K562 (cell line): ENCODE data around the gene HLTF. TPM values are rescaled to one million over a fixed set of nuclear protein-coding genes. Genes with fewer than 3 reads are reported as not detected.

Experiments
- ARHGAP35 ChIP-seq: fragments of 450-650 bp; IDR thresholded peaks from 2 replicates; pipeline ENCODE4 v1.6.1; 2018; ENCODE audit not compliant: partially characterized antibody
- ARID2 ChIP-seq: fragments of 450-650 bp; IDR thresholded peaks from 2 replicates; pipeline ENCODE4 v1.6.1; 2017; ENCODE audit warnings: antibody characterized with exemption, mild to moderate bottlenecking
- BRCA1 ChIP-seq, 2 experiments: fragments of 450-650 bp in 1 of 2; sonication (generic) in 1 of 2; formaldehyde crosslinking in 1 of 2; IDR thresholded peaks; 2 replicates each; pipeline versions ENCODE4 v1.5.0 to v1.6.1; 2017 to 2020; ENCODE audit warnings: mild to moderate bottlenecking in 1 of 2, missing genetic modification reagents in 1 of 2
- CHD2 ChIP-seq: IDR thresholded peaks from 2 replicates; pipeline ENCODE4 v1.6.1; 2011; ENCODE audit warnings: low read depth, low read length
- ERF ChIP-seq: fragments of 450-650 bp; formaldehyde crosslinking; IDR thresholded peaks from 2 replicates; pipeline ENCODE4 v1.4.0; 2020; ENCODE audit warnings: mild to moderate bottlenecking, mixed read lengths
- HNRNPH1 ChIP-seq: fragments of 200-400 bp; formaldehyde crosslinking; optimal IDR thresholded peaks from 2 replicates; pipeline ENCODE3; 2017; ENCODE audit warnings: low read depth, mild to moderate bottlenecking, low read length, moderate library complexity
- KAT8 ChIP-seq: fragments of 450-650 bp; IDR thresholded peaks from 2 replicates; pipeline ENCODE4 v1.6.1; 2016; ENCODE audit warnings: low read depth, mild to moderate bottlenecking
- KDM1A ChIP-seq, 2 experiments: fragments of 450-650 bp; IDR thresholded peaks; 2 replicates each; pipeline ENCODE4 v1.6.1; 2016; ENCODE audit warnings: mild to moderate bottlenecking in 2 of 2
- LEF1 ChIP-seq: fragments of 450-650 bp; IDR thresholded peaks from 2 replicates; pipeline ENCODE4 v1.6.1; 2016; ENCODE audit warnings: mild to moderate bottlenecking
- MED1 ChIP-seq: sonication (generic); formaldehyde crosslinking; IDR thresholded peaks from 2 replicates; pipeline ENCODE4 v1.8.1; 2023; ENCODE audit warnings: missing genetic modification reagents, borderline replicate concordance
- PPARD ChIP-seq: fragments of 250-450 bp; sonication (Bioruptor Pico); IDR thresholded peaks from 2 replicates; pipeline ENCODE4 v1.8.0; 2022; ENCODE audit warnings: inconsistent platforms, mild to moderate bottlenecking, moderate library complexity
- PTBP1 ChIP-seq: fragments of 200-400 bp; formaldehyde crosslinking; IDR thresholded peaks from 2 replicates; pipeline ENCODE4 v1.6.1; 2017; ENCODE audit warnings: low read depth, low read length
- RUNX1 ChIP-seq: sonication (generic); IDR thresholded peaks from 2 replicates; pipeline ENCODE4 v1.6.1; 2016; ENCODE audit warnings: antibody characterized with exemption, low read depth
- SRSF1 ChIP-seq: fragments of 200-400 bp; formaldehyde crosslinking; IDR thresholded peaks from 2 replicates; pipeline ENCODE4 v1.6.1; 2017; ENCODE audit warnings: mild to moderate bottlenecking, low read depth, low read length, moderate library complexity
- THRAP3 ChIP-seq: fragments of 450-650 bp; IDR thresholded peaks from 2 replicates; pipeline ENCODE4 v1.6.1; 2016; ENCODE audit warnings: mild to moderate bottlenecking, inconsistent platforms, borderline replicate concordance
- U2AF2 ChIP-seq: fragments of 200-400 bp; formaldehyde crosslinking; optimal IDR thresholded peaks from 2 replicates; pipeline ENCODE3; 2017; ENCODE audit warnings: low read depth, mild to moderate bottlenecking, low read length
- ZNF197 ChIP-seq: fragments of 200-800 bp; sonication (Bioruptor generic); IDR thresholded peaks from 2 replicates; pipeline ENCODE4 v1.6.1; 2016; ENCODE audit warnings: low read depth, missing genetic modification characterization, missing compliant biosample characterization
- ZNF232 ChIP-seq: sonication (generic); formaldehyde crosslinking; IDR thresholded peaks from 2 replicates; pipeline ENCODE4 v1.8.0; 2022; ENCODE audit warnings: mild to moderate bottlenecking, missing genetic modification reagents
- ZNF561 ChIP-seq: fragments of 450-650 bp; formaldehyde crosslinking; conservative IDR thresholded peaks from 2 replicates; pipeline ENCODE4 v1.4.0; 2020; ENCODE audit warnings: mild to moderate bottlenecking, moderate library complexity
- ZNF75A ChIP-seq: fragments of 450-650 bp; formaldehyde crosslinking; IDR thresholded peaks from 2 replicates; pipeline ENCODE4 v1.4.0; 2020; ENCODE audit warnings: mild to moderate bottlenecking
- polyA plus RNA-seq, 8 experiments: library from polyadenylated mRNA; depleted of rRNA in 4 of 8; stranded (reverse) in 5 of 8; unstranded in 3 of 8; fragments of >200 nt; fragmentation: Nextera tagmentation in 2 of 8; fragmentation: Illumina TruSeq in 1 of 8; extraction: Ambion mirVana in 2 of 8; extraction: Trizol in 1 of 8; gene quantifications; 2 replicates each; pipeline versions ENCODE4 v1.2.1 to v1.2.3, GENCODE V29; 2011 to 2014; ENCODE audit warnings: inconsistent platforms in 1 of 8, missing spikeins in 1 of 8
- total RNA-seq, 7 experiments: library from RNA; depleted of rRNA in 6 of 7; stranded (reverse); fragments of >200 nt in 6 of 7; fragmentation: Illumina TruSeq in 2 of 7; extraction: Trizol in 2 of 7; gene quantifications; 2 replicates each; pipeline versions ENCODE4 v1.2.1 to v1.2.3, GENCODE V29; 2011 to 2021; ENCODE audit warnings: low replicate concordance in 1 of 7
- TF ChIP-seq, protein P1 (sequence below): fragments of 450-650 bp; IDR thresholded peaks from 2 replicates; pipeline ENCODE4 v1.6.1; 2016; ENCODE audit warnings: missing biosample characterization, missing genetic modification characterization
- TF ChIP-seq, protein P2 (sequence below): sonication (generic); formaldehyde crosslinking; IDR thresholded peaks from 2 replicates; pipeline ENCODE4 v1.8.1; 2022; ENCODE audit warnings: missing genetic modification reagents
- TF ChIP-seq, protein P3 (sequence below): fragments of 250-450 bp; sonication (Bioruptor Pico); IDR thresholded peaks from 2 replicates; pipeline ENCODE4 v1.8.0; 2022; ENCODE audit warnings: inconsistent platforms, mild to moderate bottlenecking, moderate library complexity, borderline replicate concordance
- TF ChIP-seq, protein P4 (sequence below): fragments of 250-450 bp; sonication (Bioruptor Pico); IDR thresholded peaks from 2 replicates; pipeline ENCODE4 v1.4.0; 2020; ENCODE audit warnings: mild to moderate bottlenecking, moderate library complexity

HLTF gene
- total and polyA plus RNA-seq, 9 of the 15 experiments (the other 6 are each of a cell fraction or from before 2014, with no cell fraction given), result 35.1 to 82.4 (median 50.4) TPM

DNA sequence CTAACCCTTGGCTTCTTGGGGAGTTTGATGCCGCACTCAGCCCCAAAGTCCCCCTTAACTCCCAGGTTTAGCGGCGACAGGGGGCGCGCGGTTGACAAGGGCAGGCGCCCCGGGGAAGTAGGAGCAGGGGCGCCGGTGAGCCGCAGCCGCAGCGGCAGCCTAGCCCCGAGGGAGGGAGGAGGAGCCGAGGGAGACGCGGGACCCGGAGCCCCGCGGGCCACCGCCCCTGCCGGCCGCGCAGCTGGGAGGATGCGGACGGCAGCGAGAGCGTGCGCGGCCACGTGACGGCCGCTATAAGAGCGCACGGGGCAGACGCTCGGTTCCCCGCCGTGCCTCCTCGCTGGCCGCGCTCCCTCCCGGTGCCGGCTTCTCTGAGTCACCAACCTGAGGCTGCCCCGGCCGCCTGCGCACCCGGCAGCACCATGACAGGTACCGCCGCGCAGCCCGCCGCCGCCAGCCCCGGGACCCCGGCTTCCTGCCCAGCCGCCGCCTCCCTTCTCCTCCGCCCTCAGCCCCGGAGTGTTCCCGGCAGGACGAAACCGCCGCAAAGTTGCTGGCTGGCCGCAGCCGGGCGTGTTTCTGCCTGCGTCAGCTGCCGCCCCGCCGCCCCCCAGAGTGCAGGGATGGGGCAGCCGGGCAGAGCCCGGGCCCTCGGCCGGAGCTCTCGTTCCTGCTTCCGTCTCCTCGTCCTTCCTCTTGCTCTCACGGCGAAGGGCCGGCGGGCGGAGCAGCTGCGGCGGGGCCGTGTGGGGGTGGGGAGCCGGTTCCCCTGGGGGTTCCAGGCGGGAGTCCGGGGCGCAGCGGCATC is 94.9 kb downstream of the HLTF start, which contains the start of gene GYG1 (continued):
- TF ChIP-seq, protein P1, sequence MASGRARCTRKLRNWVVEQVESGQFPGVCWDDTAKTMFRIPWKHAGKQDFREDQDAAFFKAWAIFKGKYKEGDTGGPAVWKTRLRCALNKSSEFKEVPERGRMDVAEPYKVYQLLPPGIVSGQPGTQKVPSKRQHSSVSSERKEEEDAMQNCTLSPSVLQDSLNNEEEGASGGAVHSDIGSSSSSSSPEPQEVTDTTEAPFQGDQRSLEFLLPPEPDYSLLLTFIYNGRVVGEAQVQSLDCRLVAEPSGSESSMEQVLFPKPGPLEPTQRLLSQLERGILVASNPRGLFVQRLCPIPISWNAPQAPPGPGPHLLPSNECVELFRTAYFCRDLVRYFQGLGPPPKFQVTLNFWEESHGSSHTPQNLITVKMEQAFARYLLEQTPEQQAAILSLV (tag), result no peak
- no peak for TF ChIP-seq PTBP1
- no peak for TF ChIP-seq ZNF197 (CRISPR knock-in tag)
- TF ChIP-seq, protein P2, sequence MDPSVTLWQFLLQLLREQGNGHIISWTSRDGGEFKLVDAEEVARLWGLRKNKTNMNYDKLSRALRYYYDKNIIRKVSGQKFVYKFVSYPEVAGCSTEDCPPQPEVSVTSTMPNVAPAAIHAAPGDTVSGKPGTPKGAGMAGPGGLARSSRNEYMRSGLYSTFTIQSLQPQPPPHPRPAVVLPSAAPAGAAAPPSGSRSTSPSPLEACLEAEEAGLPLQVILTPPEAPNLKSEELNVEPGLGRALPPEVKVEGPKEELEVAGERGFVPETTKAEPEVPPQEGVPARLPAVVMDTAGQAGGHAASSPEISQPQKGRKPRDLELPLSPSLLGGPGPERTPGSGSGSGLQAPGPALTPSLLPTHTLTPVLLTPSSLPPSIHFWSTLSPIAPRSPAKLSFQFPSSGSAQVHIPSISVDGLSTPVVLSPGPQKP (CRISPR knock-in tag), result no peak
- TF ChIP-seq ZNF232 (CRISPR knock-in tag), result no peak
- TF ChIP-seq RUNX1, result no peak
- no peak for TF ChIP-seq U2AF2
- no peak for TF ChIP-seq ZNF561 (CRISPR knock-in tag)
- TF ChIP-seq ARID2, result no peak
- no peak for TF ChIP-seq PPARD (CRISPR knock-in tag)
- TF ChIP-seq, protein P3, sequence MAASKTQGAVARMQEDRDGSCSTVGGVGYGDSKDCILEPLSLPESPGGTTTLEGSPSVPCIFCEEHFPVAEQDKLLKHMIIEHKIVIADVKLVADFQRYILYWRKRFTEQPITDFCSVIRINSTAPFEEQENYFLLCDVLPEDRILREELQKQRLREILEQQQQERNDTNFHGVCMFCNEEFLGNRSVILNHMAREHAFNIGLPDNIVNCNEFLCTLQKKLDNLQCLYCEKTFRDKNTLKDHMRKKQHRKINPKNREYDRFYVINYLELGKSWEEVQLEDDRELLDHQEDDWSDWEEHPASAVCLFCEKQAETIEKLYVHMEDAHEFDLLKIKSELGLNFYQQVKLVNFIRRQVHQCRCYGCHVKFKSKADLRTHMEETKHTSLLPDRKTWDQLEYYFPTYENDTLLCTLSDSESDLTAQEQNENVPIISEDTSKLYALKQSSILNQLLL (CRISPR knock-in tag), result no peak
- no peak for TF ChIP-seq HNRNPH1
- TF ChIP-seq, protein P4, sequence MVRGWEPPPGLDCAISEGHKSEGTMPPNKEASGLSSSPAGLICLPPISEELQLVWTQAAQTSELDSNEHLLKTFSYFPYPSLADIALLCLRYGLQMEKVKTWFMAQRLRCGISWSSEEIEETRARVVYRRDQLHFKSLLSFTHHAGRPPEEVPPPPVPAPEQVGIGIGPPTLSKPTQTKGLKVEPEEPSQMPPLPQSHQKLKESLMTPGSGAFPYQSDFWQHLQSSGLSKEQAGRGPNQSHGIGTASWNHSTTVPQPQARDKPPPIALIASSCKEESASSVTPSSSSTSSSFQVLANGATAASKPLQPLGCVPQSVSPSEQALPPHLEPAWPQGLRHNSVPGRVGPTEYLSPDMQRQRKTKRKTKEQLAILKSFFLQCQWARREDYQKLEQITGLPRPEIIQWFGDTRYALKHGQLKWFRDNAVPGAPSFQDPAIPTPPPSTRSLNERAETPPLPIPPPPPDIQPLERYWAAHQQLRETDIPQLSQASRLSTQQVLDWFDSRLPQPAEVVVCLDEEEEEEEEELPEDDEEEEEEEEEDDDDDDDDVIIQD (CRISPR knock-in tag), result no peak
- no peak for TF ChIP-seq LEF1
- TF ChIP-seq ZNF75A, result no peak
- TF ChIP-seq ARHGAP35, result no peak
- TF ChIP-seq CHD2, result no peak
- no peak for TF ChIP-seq MED1
- TF ChIP-seq ERF, result no peak
- TF ChIP-seq KDM1A (IDR thresholded peaks at IDR 0.05), result no peak
- no peak for TF ChIP-seq SRSF1
- TF ChIP-seq BRCA1 (IDR thresholded peaks at IDR 0.05), result no peak
- TF ChIP-seq BRCA1 (CRISPR knock-in tag; IDR thresholded peaks at IDR 0.05), result no peak
- no peak for TF ChIP-seq KAT8
- TF ChIP-seq THRAP3, result no peak
